Iris pigment epithelial cell (primary cell): ENCODE data around the gene TOR1B.
A peak's percentile ranks its signal among the peaks of the same experiment; 100 is the strongest.

Experiments
- DNase-seq: peaks from one replicate; pipeline ENCODE4 v3.0.0-alpha.2; 2011; ENCODE audit warnings: low read depth

TOR1B gene

DNA sequence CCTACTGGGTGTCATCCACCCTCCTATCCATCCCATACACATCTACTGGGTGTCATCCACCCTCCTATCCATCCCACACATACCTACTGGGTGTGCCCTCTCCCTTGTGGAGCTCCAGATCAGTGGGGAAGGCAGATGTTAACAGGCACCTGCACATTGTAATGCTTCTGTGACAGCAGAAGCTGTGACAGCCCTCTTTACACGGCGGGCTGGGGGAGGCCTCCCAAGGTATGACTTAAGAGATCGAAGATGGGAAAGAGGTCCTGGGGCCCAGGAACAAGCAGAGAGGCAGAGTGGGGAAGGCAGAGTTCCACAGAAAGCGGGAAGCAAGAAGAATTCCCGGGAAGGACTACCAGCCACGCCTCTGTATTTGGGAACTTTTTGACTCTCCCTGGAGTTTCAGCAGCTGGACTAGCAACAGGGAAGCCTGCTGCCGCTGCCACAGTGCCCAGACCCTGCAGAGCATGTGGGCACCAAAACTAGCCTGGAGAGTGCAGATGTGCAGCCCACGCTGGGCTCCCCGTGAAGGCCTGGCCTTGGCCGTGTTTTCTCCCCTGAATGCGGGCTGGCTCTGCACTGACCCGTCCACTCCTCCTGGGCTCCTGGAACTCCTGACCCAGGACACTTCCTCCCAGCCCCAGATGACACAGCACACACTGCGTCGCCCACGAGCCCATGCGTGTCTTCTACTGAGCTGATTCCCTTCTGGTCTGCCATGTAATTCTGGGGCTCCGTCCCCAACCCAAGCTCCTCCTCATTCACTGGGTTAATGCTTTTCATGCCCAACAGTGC lies 11.6 kb downstream of the TOR1B start:
- no peak for DNase-seq

DNA sequence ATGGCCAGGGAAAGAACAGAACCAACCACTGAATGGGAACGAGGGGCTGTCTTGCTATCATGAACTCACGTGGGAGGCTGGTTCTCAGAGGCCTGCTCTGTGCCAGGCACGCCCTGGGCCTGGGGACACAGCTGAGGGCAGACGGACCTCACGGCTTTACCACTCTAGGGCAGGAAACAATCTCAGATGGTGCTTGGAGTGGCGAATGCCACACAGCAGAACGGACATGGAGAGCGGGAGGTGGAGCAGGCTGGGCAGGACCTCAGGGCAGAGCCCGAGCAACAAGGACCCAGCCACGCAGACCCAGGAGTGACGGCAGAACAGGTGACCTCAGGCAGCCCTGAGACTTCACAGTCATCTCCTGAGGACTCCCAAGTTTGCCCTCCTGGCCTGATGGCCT lies 12.3 kb downstream of the TOR1B start:
- DNase-seq = no peak

DNA sequence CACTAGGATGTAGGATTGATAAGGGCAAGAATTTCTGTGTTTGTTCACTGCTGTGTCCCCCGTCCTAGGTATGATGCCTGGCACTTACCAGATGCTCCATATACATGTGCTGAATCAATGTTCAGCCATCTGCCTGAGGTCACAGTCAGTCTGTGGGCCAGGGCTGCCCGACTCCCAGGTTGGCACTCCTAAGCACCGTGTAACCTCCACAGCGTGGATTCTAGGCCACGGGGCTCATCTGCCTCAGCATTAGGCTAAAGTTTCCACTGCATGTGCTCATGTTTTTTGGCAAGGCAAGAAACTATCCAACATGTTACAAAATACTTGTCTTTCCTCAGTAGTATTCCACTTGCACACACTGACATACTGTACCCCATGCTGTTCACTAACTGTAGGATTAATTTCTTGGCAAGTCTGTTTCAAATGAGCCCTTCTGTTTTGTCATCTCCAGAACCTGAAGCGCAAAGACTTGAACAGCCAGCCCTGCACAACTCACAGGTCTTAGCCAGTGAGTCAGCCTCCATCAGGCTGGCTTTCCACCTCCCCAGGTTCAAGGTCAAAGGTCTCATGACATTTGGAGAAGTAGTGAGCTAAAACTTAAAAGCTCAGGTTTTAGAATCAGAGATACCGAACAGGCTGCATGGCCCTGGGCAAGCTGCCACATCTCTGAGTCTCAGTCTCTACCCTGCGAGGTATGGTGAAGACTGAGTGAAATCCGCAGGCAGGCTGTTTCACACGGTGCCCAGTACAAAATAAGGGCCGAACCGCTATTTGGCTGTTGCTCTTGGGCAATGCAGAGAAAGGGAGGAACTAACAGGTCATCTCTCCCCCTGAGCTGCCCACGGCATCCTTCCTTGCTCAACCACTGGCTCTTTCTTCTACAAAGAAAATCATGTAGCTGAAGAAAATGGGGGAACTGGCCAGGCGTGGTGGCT lies 13.8 kb downstream of the TOR1B start:
- DNase-seq = no peak

DNA sequence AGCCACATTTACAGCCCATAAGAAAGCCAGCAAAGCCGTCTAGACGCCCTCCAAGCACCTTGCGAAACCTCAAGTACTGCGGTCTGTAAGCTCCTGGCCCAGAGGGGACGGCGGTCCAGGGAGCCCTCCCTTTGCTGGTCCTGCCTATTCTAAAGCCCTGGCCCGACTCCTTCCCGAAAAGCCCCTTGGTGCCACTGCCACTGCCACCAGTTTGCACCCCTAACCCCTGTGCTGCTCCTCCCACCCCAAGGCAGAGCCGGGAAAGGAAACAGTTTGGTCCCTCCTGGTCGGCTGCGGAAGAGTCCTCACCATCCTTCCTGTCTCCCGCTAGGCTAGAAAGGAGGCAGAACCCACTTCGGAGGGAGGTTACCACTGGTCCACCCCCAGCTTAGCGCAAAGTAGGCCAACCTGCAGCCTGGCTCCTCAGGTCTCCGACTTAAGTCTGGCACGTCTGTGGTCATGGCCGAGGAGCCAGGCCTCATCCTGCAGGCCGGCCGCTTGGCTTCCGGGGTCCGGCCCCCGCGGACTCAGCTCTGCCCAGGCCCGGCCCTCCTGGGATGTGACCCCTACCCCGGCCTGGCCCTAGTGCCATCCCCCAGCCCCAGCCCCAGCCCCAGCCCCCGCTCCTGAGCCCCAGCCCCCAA lies 20.0 kb downstream of the TOR1B start:
- peak; percentile 66 for DNase-seq

- DNase-seq = no peak
These were observed 20.6 kb downstream of the TOR1B start for GRCh38 chr9:129823542-129823934.

- peak; percentile 94 for DNase-seq
These were observed 21.1 kb downstream of the TOR1B start, which contains the start of gene TOR1A for GRCh38 chr9:129823935-129824601. TSS of gene TOR1A (minus strand) at chr9:129824136. CDS start at chr9:129824085, 51 bp downstream.

GRCh38 chr9:129826344-129826743 lies 23.4 kb downstream of the TOR1B start:
- no peak for DNase-seq

- no peak for DNase-seq
These were observed 23.8 kb downstream of the TOR1B start for GRCh38 chr9:129826759-129827158.

DNA sequence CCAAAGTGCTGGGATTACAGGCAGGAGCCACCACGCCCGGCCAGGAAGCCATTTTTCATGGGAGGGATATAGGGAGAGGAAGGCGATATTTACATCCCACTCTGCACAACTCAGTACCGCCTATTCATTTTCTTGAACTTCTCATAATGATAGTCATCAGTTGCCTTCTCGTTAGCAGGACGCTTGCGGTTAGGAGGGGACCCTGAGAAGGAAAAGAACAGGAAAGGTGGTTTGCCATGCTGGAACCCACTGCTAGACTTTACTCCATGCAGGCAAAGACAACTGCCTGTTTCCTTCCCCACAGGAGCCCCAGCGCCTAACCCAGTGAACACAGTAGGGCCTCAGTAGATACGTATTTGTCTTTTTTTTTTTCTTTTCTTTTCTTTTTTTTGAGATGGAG lies 25.1 kb downstream of the TOR1B start:
- DNase-seq = no peak

- DNase-seq = no peak
These were observed 26.0 kb downstream of the TOR1B start for GRCh38 chr9:129828969-129829368.

DNA sequence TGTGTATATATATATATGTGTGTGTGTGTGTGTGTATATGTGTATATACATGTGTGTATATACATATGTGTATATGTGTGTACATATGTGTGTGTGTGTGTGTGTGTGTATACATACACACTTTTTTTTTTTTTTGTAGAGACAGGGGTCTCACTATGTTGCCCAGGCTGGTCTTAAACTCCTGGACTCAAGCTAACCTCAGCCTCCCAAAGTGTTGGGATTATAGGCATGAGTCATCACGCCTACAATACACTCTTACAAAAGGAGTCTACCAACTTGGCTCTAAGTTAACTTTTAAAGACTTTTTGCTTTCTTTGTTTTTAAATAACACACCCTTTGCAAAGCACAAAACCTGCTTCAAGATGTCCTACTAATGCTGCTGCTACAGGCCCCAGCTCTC lies 30.0 kb downstream of the TOR1B start:
- DNase-seq = no peak

DNA sequence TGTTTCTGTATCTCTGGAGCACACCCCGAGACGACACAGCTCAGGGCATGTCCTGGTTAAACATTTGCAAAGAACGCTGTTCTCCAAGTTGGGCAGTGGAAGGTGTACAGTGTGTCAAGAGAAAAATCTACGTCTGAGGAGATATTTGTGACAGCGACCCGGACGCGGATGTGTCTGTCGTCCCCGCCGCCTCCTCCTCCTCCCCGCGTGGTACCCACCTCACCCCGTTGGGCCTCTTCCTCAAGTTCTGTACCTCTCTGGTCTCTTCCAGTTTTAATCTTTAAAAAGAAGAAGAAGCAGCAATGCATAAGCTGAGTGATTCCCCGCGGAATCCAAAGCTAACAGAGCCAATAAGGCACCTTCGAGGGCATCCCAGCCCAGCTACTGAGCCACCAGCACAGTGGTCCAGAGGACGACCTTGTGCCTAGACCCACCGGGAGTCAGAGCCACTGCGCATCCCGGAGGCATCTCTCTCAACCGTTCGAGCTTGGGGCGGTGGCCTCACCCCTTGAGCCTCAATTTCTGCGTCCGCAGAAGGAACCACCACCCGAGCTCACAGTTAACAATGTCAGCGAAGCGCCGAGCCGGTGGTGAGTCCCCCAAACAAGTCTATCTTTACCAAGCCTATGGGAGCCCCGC lies 31.6 kb downstream of the TOR1B start:
- no peak for DNase-seq

GRCh38 chr9:129835128-129835859 lies 32.3 kb downstream of the TOR1B start, which contains the start of the genes C9orf78 and USP20:
TSS of gene C9orf78 (minus strand) at chr9:129835275. CDS start at chr9:129835221, 54 bp downstream.
TSS of gene USP20 (plus strand) at chr9:129835458. CDS start at chr9:129852556, 17,098 bp downstream.
- DNase-seq = peak; percentile 93

DNA sequence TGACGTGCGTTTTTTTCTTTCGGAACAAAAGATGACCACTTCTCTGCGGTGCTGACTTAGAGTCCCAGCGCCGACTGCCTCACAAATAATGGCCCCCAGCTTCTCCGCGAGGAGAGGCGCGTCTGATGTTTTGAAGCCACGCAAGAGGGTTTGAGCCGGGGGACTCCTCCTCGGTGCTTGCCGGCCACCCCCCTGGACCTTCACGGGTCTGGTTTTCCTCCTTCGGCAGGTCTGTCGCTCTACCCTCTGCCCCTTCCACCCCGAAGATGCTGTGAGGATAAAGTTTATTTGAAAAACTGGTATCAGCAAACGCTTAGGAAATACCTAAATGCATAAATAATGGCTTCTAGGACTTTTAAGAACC lies 32.9 kb downstream of the TOR1B start:
- DNase-seq = peak; percentile 45

DNA sequence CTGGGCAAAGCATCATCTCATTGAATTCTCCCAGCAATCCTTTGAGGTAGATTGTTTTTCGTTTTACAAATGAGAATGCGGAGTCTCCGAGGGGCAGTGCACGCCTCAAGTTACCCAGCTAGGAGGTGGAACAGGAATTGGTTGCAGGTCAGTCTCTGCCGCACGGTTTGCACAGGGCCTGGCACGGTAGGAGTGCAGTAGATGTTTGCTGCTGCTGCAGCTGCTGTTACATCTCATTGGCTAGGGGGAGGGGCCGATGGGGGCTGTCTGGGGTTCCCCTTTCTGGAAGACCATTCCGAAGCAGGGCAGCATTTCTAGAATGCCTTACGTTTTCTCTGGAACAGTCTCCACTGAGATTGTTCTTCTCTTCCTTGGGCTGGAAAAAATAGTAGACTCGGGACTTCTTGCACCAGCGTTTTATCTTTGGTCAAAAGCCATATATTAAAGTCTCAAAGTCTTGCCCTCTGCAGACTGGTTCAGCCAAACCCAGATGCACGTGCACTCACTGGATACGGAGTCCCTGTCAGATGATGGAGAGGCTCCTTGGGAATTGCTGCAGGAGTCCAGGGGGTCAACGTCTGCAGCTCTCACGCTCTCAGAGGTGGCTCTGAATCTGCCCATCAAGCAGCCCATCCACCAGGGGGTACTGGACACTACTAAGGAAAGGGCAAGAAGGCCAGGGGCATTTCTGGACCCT lies 33.5 kb downstream of the TOR1B start:
- DNase-seq = no peak

DNA sequence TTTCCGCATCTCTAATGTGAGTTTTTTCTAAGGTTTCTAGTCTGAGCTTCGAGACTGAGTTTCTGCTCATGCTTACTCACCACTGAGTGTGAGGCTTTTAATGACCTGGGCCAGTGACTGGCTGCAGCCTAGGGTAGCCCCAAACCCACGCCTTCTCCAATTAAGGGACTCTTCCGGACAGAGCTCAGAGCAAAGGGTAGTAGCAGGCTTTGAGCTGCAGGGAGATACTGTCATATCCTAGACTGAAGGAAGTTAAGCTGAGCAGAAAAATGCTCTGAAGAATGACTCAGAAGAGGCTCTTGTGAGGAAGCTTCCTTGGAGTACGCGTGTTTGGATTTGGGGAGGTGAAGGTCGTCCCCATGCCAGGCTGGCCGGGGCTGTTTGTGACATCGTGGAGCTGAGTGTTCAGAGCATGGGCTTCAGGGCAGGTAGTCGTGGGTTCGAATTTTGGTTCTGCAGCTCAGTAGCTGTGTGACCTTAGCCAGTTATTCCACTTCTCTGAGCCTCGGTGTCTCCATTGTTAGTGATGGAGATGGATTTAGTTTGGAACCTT lies 35.8 kb downstream of the TOR1B start:
- DNase-seq = peak; percentile 90

- DNase-seq = no peak
These were observed 36.5 kb downstream of the TOR1B start for GRCh38 chr9:129839324-129840023.

DNA sequence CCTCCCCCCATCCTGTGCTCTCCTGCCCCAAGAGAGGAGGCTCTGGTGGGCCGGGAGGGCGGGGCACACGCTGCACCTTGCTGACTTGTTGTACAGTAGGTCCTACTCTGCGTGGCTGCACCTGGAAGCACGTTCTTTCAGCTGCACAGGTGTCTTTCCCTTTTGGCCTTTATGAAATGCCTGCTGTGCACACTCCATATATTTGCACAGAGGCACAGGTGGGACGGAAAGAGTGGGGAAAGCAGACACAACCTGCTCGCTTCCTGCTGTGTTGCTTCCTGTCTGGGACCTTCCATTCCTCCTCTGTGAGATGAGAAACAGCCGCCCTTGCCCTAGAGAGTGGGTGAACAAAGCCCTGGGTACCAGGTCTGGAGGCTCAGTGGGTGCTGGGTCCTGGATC lies 37.0 kb downstream of the TOR1B start:
- DNase-seq = no peak

GRCh38 chr9:129841071-129841470 lies 38.1 kb downstream of the TOR1B start:
- DNase-seq = no peak
